ENCODE measurements around the gene MACROH2A1.

- no peak for TF ChIP-seq EZH2 (IDR thresholded peaks at IDR 0.05; ENCODE audit: borderline replicate concordance, low read depth, low read length, severe bottlenecking)
- no peak for TF ChIP-seq CTCF (IDR thresholded peaks at IDR 0.05; ENCODE audit: borderline replicate concordance, extremely low read depth, low read length, poor library complexity, severe bottlenecking)
Measured at GRCh38 chr5:135317286-135317685, 81.7 kb downstream of the MACROH2A1 start.

Measured in DND-41 (cell line).